Keratinocyte (primary cell): ENCODE data around the gene KIZ. TPM values are rescaled to one million over a fixed set of nuclear protein-coding genes. Genes with fewer than 3 reads are reported as not detected.

Experiments
- DNase-seq: peaks from one replicate; pipeline ENCODE4 v3.0.0-alpha.2; 2011; ENCODE audit warnings: low read depth, missing footprints, low spot score
- FAIRE-seq: peaks from 2 replicates; lab custom pipeline; 2011; peaks lifted over from hg19 to GRCh38; lab: Jason Lieb, UNC
- H2AFZ ChIP-seq: 2 replicates; pipeline ENCODE4 v1.6.0; 2012; ENCODE audit warnings: low read length, control low read depth, inconsistent platforms; ENCODE audit not compliant: control insufficient read depth
- H3K27ac ChIP-seq: 2 replicates; pipeline ENCODE4 v1.5.1; 2011; ENCODE audit warnings: low read length; ENCODE audit not compliant: control insufficient read depth, insufficient read depth
- H3K27me3 ChIP-seq: 3 replicates; pipeline ENCODE4 v1.6.0; 2011; ENCODE audit warnings: low read length; ENCODE audit not compliant: control insufficient read depth, insufficient read depth; ENCODE audit errors: extremely low read depth
- H3K36me3 ChIP-seq, 2 experiments: 2 replicates in 1 of 2; 3 replicates in 1 of 2; pipeline ENCODE4 v1.5.1; 2011; ENCODE audit warnings: low read length in 2 of 2, mild to moderate bottlenecking in 1 of 2; ENCODE audit not compliant: control insufficient read depth in 2 of 2, insufficient read depth in 2 of 2; ENCODE audit errors: extremely low read depth in 1 of 2
- H3K4me1 ChIP-seq: 3 replicates; pipeline ENCODE4 v1.5.1; 2011; ENCODE audit warnings: low read length; ENCODE audit not compliant: control insufficient read depth, insufficient read depth; ENCODE audit errors: extremely low read depth
- H3K4me2 ChIP-seq: 3 replicates; pipeline ENCODE4 v1.6.0; 2011; ENCODE audit warnings: low read depth, low read length; ENCODE audit not compliant: control insufficient read depth, insufficient read depth; ENCODE audit errors: extremely low read depth
- H3K4me3 ChIP-seq, 3 experiments: fragments of 200-600 bp in 1 of 3; sonication (generic) in 1 of 3; 2 replicates in 2 of 3; 3 replicates in 1 of 3; pipeline ENCODE4 v1.5.1; 2011 to 2016; ENCODE audit warnings: low read length in 3 of 3, mild to moderate bottlenecking in 3 of 3, control low read depth in 2 of 3, inconsistent platforms in 1 of 3, low read depth in 1 of 3, mixed read lengths in 1 of 3, mixed run types in 1 of 3, moderate library complexity in 1 of 3; ENCODE audit not compliant: control insufficient read depth in 2 of 3, insufficient read depth in 2 of 3; ENCODE audit errors: extremely low read depth in 1 of 3
- H3K79me2 ChIP-seq: 2 replicates; pipeline ENCODE4 v1.6.0; 2012; ENCODE audit warnings: low read length; ENCODE audit not compliant: control insufficient read depth, insufficient read depth
- H3K9ac ChIP-seq: 3 replicates; pipeline ENCODE4 v1.6.0; 2011; ENCODE audit warnings: low read length; ENCODE audit not compliant: control insufficient read depth, insufficient read depth; ENCODE audit errors: extremely low read depth
- H3K9me1 ChIP-seq: 3 replicates; pipeline ENCODE4 v1.6.0; 2011; ENCODE audit warnings: low read length; ENCODE audit not compliant: control insufficient read depth, insufficient read depth; ENCODE audit errors: extremely low read depth
- H3K9me3 ChIP-seq: 2 replicates; pipeline ENCODE4 v1.5.1; 2012; ENCODE audit warnings: low read depth, low read length; ENCODE audit not compliant: control insufficient read depth
- H4K20me1 ChIP-seq: 3 replicates; pipeline ENCODE4 v1.6.0; 2011; ENCODE audit warnings: low read length; ENCODE audit not compliant: control insufficient read depth, insufficient read depth; ENCODE audit errors: extremely low read depth
- CTCF ChIP-seq, 3 experiments: IDR thresholded peaks in 1 of 3; conservative IDR thresholded peaks in 1 of 3; optimal IDR thresholded peaks in 1 of 3; 2 replicates in 2 of 3; 3 replicates in 1 of 3; pipeline versions ENCODE3 to v1.5.1; 2011; ENCODE audit warnings: low read length in 3 of 3, mild to moderate bottlenecking in 3 of 3, moderate library complexity in 2 of 3, control low read depth in 1 of 3, inconsistent platforms in 1 of 3; ENCODE audit not compliant: insufficient read depth in 2 of 3; ENCODE audit errors: extremely low read depth in 1 of 3
- EZH2 ChIP-seq: IDR thresholded peaks from one replicate; pipeline ENCODE4 v1.6.1; 2012; ENCODE audit warnings: inconsistent platforms, mild to moderate bottlenecking, low read length, moderate library complexity
- dilution Hi-C: fragments of 300-500 bp; cut with MboI; formaldehyde crosslinking; loops from one replicate; pipeline ENCODE4 v1.7.0; 2020; ENCODE audit warnings: low sequenced_read_pairs; ENCODE audit not compliant: extremely low pct_ligation_motif_present
- polyA plus RNA-seq, 5 experiments: library from polyadenylated mRNA; depleted of rRNA in 3 of 5; stranded (reverse) in 3 of 5; stranded (forward) in 1 of 5; unstranded in 1 of 5; fragments of >200 nt; gene quantifications; 1 replicate in 1 of 5; 2 replicates in 3 of 5; 3 replicates in 1 of 5; pipeline versions ENCODE4 v1.2.1 to v1.2.3, GENCODE V29; 2011 to 2012; ENCODE audit warnings: missing spikeins in 2 of 5, low read depth in 1 of 5, low replicate concordance in 1 of 5

Gene KIZ
- polyA plus RNA-seq, 1 donor (not counting 4 experiments of a cell fraction or from before 2014, with no cell fraction given): 21.3 TPM

DNA sequence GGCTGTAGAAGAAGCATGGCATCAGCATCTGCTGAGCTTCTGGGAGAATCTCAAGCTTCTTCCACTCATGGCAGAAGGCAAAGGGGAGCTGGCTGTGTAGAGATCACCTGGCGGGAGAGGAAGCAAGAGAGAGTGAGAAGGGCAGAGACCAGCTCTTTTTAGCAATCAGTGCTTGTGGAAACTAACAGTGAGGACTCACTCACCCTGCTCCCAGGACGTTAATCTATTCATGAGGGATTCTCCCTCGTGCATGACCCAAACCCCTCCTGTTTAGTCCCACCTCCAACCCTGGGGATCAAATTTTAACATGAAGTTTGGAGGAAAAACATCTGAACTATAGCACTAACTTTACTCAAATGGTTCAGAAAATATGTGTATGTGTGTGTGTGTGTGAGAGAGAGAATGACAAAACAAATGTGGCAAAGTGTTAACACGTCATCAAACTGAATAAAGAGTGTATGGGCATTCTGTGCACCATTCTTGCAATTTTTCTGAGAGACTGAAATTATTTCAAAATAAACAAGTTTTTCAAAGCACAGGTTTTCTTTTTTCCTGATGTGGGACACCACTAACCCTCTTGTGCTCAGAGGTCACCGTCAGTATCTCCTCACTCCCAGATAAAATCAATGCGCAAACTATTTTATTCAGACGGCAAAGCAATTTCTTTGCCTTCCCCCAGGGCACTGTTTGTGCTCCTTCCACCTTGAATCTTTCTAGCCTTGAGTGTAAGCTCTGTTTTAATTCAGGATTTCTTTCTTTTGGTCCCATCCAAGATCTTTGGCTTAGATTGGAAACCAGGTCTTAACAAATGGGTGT is 154.0 kb downstream of the KIZ start:
- no peaks in the 10 kb centered on the region for H3K36me3 ChIP-seq
- no peaks in the 10 kb centered on the region for H4K20me1 ChIP-seq
- DNase-seq (no peak), FAIRE-seq (no peak)
- H3K4me3 ChIP-seq: no peak overlapping the region
- dilution Hi-C loops: no loop called here
- no peaks in the 10 kb centered on the region for H3K9me1 ChIP-seq
- peaks cover 2% of the 10 kb centered on the region for H3K27me3 ChIP-seq
- H3K9me3 ChIP-seq: no peaks in the 10 kb centered on the region
- no peaks in the 10 kb centered on the region for H3K4me1 ChIP-seq
- no peak overlapping the region for H3K4me2 ChIP-seq
- TF ChIP-seq CTCF (optimal IDR thresholded peaks at IDR 0.05 in 1 of 3, IDR thresholded peaks at IDR 0.05 in 1 of 3, conservative IDR thresholded peaks at IDR 0.05 in 1 of 3; ENCODE audit: extremely low read depth in 1 of 3, insufficient read depth in 2 of 3, low read length in 3 of 3) (no peak), EZH2 (no peak)
- no peak overlapping the region for H2AFZ ChIP-seq
- H3K27ac ChIP-seq: no peak overlapping the region
- H3K9ac ChIP-seq: no peak overlapping the region
- H3K79me2 ChIP-seq: no peaks in the 10 kb centered on the region

GRCh38 chr20:21280522-21281016 is 154.7 kb downstream of the KIZ start:
- H3K9me3 ChIP-seq: no peaks in the 10 kb centered on the region
- H3K4me3 ChIP-seq: no peak overlapping the region
- H4K20me1 ChIP-seq: no peaks in the 10 kb centered on the region
- H3K9me1 ChIP-seq: no peaks in the 10 kb centered on the region
- H3K27ac ChIP-seq: no peak overlapping the region
- FAIRE-seq (no peak), DNase-seq (no peak)
- TF ChIP-seq CTCF (optimal IDR thresholded peaks at IDR 0.05 in 1 of 3, IDR thresholded peaks at IDR 0.05 in 1 of 3, conservative IDR thresholded peaks at IDR 0.05 in 1 of 3; ENCODE audit: extremely low read depth in 1 of 3, insufficient read depth in 2 of 3, low read length in 3 of 3): no peak
- no peak for TF ChIP-seq EZH2
- dilution Hi-C loops: no loop called here
- peaks cover 2% of the 10 kb centered on the region for H3K27me3 ChIP-seq
- no peak overlapping the region for H3K9ac ChIP-seq
- no peak overlapping the region for H3K4me2 ChIP-seq
- H3K79me2 ChIP-seq: no peaks in the 10 kb centered on the region
- no peaks in the 10 kb centered on the region for H3K36me3 ChIP-seq
- H3K4me1 ChIP-seq: no peaks in the 10 kb centered on the region
- H2AFZ ChIP-seq: no peak overlapping the region
